ENCODE results near the gene C1orf174.
A peak's percentile ranks its signal among the peaks of the same experiment; 100 is the strongest.

C1orf174 gene

DNA sequence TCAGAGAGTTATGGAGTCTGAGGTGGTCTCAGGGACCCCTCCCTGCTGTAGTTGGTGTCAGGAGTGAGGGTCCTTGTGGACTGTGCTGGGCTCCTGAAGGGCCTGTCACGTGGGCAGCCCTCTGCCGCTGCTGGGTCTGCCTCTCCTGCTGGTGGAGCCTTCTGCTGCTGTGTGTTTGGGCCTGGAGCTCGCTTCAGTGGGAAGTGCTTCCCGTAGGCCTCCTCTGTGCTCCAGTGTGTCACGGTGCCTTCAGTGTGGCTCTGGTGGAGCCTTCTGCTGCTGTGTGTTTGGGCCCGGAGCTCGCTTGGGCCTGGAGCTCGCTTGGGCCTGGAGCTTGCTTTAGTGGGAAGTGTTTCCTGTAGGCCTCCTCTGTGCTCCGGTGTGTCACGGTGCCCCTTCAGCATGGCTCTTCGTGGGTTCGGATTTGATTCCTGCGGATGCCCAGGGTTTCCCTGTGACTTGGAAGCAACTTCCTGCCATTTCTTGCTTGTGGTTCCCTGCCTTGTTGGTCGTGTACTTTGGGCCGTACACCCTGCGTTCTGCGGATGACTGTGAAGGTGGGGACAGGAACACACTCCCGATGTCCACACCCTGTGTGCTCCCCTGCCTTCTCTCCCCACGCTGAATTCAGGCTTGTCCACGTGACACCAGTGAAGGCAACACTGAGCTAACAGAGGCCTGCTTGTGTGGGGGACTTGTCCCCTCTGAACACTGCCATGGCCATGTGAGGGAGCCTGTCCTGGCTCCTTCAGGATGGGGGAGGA lies 19.5 kb downstream of the C1orf174 start:
- no peak overlapping the region for H3K9ac ChIP-seq (ENCODE audit: low read depth, low read length, poor library complexity)
- WGBS, 2 donors (ENCODE audit: extremely low coverage in 2 of 2, insufficient read length in 2 of 2, insufficient replicate concordance in 1 of 2), result no CpG with 5 or more reads among the region's 20 CpGs
- no peak for DNase-seq (ENCODE audit: low spot score)
- peak overlapping the region in 1 of 2 donors; percentile 26 for H3K4me3 ChIP-seq (ENCODE audit: low read length in 2 of 2)
- H3K36me3 ChIP-seq (replicated peaks in 1 of 2; ENCODE audit: control insufficient read depth in 2 of 2, insufficient read depth in 2 of 2, low read length in 2 of 2), result peaks cover 0 to 18% of the 10 kb centered on the region in 2 donors
- H3K27ac ChIP-seq (replicated peaks; ENCODE audit: low read length), result no peak overlapping the region
- no peak overlapping the region for H3K14ac ChIP-seq (ENCODE audit: low read length)
- no peak overlapping the region for H3K18ac ChIP-seq (ENCODE audit: low read length)
- no peaks in the 10 kb centered on the region for H3K4me1 ChIP-seq (ENCODE audit: control insufficient read depth in 2 of 2, insufficient read depth in 1 of 2, low read depth in 1 of 2, low read length in 2 of 2)
- H4K91ac ChIP-seq (ENCODE audit: low read depth, low read length, poor library complexity), result no peak overlapping the region
- H3K9me3 ChIP-seq (replicated peaks in 1 of 2; ENCODE audit: control insufficient read depth in 2 of 2, insufficient read depth in 1 of 2, low read depth in 1 of 2, low read length in 2 of 2), result peaks cover 7 to 10% of the 10 kb centered on the region in 2 donors
- no peak overlapping the region for H2BK12ac ChIP-seq (ENCODE audit: low read length)
- no peaks in the 10 kb centered on the region for H3K79me1 ChIP-seq (ENCODE audit: low read depth, low read length)
- H2BK120ac ChIP-seq (ENCODE audit: low read depth, low read length), result no peak overlapping the region
- H4K8ac ChIP-seq (ENCODE audit: low read depth, low read length), result no peak overlapping the region
- H3K4ac ChIP-seq (ENCODE audit: low read length), result no peak overlapping the region
- no peak overlapping the region for H2AFZ ChIP-seq (ENCODE audit: low read length)
- no peak overlapping the region for H2BK15ac ChIP-seq (ENCODE audit: low read length)
- H2AK5ac ChIP-seq (ENCODE audit: low read depth, low read length), result no peak overlapping the region
- H3K4me2 ChIP-seq (ENCODE audit: insufficient read depth, low read length, poor library complexity, severe bottlenecking), result no peak overlapping the region
- no peak overlapping the region for H2BK5ac ChIP-seq (ENCODE audit: low read length)
- H3K23ac ChIP-seq (ENCODE audit: low read depth, low read length, poor library complexity), result peak overlapping the region; percentile 8
- H3K27me3 ChIP-seq (ENCODE audit: control insufficient read depth in 3 of 3, insufficient read depth in 3 of 3, low read depth in 1 of 3, low read length in 3 of 3), result no peaks in the 10 kb centered on the region

GRCh38 chr1:3879787-3880428 lies 20.2 kb downstream of the C1orf174 start:
- no peak overlapping the region for H2BK15ac ChIP-seq (ENCODE audit: low read length)
- no peak overlapping the region for H3K4ac ChIP-seq (ENCODE audit: low read length)
- H4K91ac ChIP-seq (ENCODE audit: low read depth, low read length, poor library complexity), result no peak overlapping the region
- no peak overlapping the region for H3K4me2 ChIP-seq (ENCODE audit: insufficient read depth, low read length, poor library complexity, severe bottlenecking)
- no peaks in the 10 kb centered on the region for H3K4me1 ChIP-seq (ENCODE audit: control insufficient read depth in 2 of 2, insufficient read depth in 1 of 2, low read depth in 1 of 2, low read length in 2 of 2)
- no peak overlapping the region for H3K27ac ChIP-seq (replicated peaks; ENCODE audit: low read length)
- H3K9me3 ChIP-seq (replicated peaks in 1 of 2; ENCODE audit: control insufficient read depth in 2 of 2, insufficient read depth in 1 of 2, low read depth in 1 of 2, low read length in 2 of 2), result peaks cover 7 to 10% of the 10 kb centered on the region in 2 donors
- H3K9ac ChIP-seq (ENCODE audit: low read depth, low read length, poor library complexity), result no peak overlapping the region
- no peak overlapping the region for H2AK5ac ChIP-seq (ENCODE audit: low read depth, low read length)
- no peak overlapping the region for H3K18ac ChIP-seq (ENCODE audit: low read length)
- peaks cover 0 to 14% of the 10 kb centered on the region in 2 donors for H3K36me3 ChIP-seq (replicated peaks in 1 of 2; ENCODE audit: control insufficient read depth in 2 of 2, insufficient read depth in 2 of 2, low read length in 2 of 2)
- H2BK5ac ChIP-seq (ENCODE audit: low read length), result no peak overlapping the region
- no peak overlapping the region for H4K8ac ChIP-seq (ENCODE audit: low read depth, low read length)
- no peak overlapping the region for H2AFZ ChIP-seq (ENCODE audit: low read length)
- no peaks in the 10 kb centered on the region for H3K79me1 ChIP-seq (ENCODE audit: low read depth, low read length)
- DNase-seq (ENCODE audit: low spot score), result no peak
- H2BK120ac ChIP-seq (ENCODE audit: low read depth, low read length), result no peak overlapping the region
- H3K14ac ChIP-seq (ENCODE audit: low read length), result no peak overlapping the region
- WGBS, 2 donors (ENCODE audit: extremely low coverage in 2 of 2, insufficient read length in 2 of 2, insufficient replicate concordance in 1 of 2), result no CpG with 5 or more reads among the region's 9 CpGs
- H3K27me3 ChIP-seq (ENCODE audit: control insufficient read depth in 3 of 3, insufficient read depth in 3 of 3, low read depth in 1 of 3, low read length in 3 of 3), result no peaks in the 10 kb centered on the region
- no peak overlapping the region for H3K23ac ChIP-seq (ENCODE audit: low read depth, low read length, poor library complexity)
- no peak overlapping the region for H3K4me3 ChIP-seq (ENCODE audit: low read length in 2 of 2)
- H2BK12ac ChIP-seq (ENCODE audit: low read length), result no peak overlapping the region

GRCh38 chr1:3879099-3879498 lies 21.0 kb downstream of the C1orf174 start:
- no peak overlapping the region for H3K27ac ChIP-seq (replicated peaks; ENCODE audit: low read length)
- H2AK5ac ChIP-seq (ENCODE audit: low read depth, low read length), result no peak overlapping the region
- DNase-seq (ENCODE audit: low spot score), result no peak
- H3K23ac ChIP-seq (ENCODE audit: low read depth, low read length, poor library complexity), result no peak overlapping the region
- H3K79me1 ChIP-seq (ENCODE audit: low read depth, low read length), result no peaks in the 10 kb centered on the region
- H2BK12ac ChIP-seq (ENCODE audit: low read length), result no peak overlapping the region
- H3K4me2 ChIP-seq (ENCODE audit: insufficient read depth, low read length, poor library complexity, severe bottlenecking), result no peak overlapping the region
- peaks cover 7 to 10% of the 10 kb centered on the region in 2 donors for H3K9me3 ChIP-seq (replicated peaks in 1 of 2; ENCODE audit: control insufficient read depth in 2 of 2, insufficient read depth in 1 of 2, low read depth in 1 of 2, low read length in 2 of 2)
- H3K36me3 ChIP-seq (replicated peaks in 1 of 2; ENCODE audit: control insufficient read depth in 2 of 2, insufficient read depth in 2 of 2, low read length in 2 of 2), result peaks cover 3 to 7% of the 10 kb centered on the region in 2 donors
- H3K9ac ChIP-seq (ENCODE audit: low read depth, low read length, poor library complexity), result no peak overlapping the region
- no peak overlapping the region for H3K4me3 ChIP-seq (ENCODE audit: low read length in 2 of 2)
- no peaks in the 10 kb centered on the region for H3K27me3 ChIP-seq (ENCODE audit: control insufficient read depth in 3 of 3, insufficient read depth in 3 of 3, low read depth in 1 of 3, low read length in 3 of 3)
- no peak overlapping the region for H2BK120ac ChIP-seq (ENCODE audit: low read depth, low read length)
- H3K14ac ChIP-seq (ENCODE audit: low read length), result no peak overlapping the region
- H4K91ac ChIP-seq (ENCODE audit: low read depth, low read length, poor library complexity), result no peak overlapping the region
- WGBS, 2 donors (ENCODE audit: extremely low coverage in 2 of 2, insufficient read length in 2 of 2, insufficient replicate concordance in 1 of 2), result no CpG with 5 or more reads among the region's 7 CpGs
- H3K4me1 ChIP-seq (ENCODE audit: control insufficient read depth in 2 of 2, insufficient read depth in 1 of 2, low read depth in 1 of 2, low read length in 2 of 2), result no peaks in the 10 kb centered on the region
- no peak overlapping the region for H2BK5ac ChIP-seq (ENCODE audit: low read length)
- H3K4ac ChIP-seq (ENCODE audit: low read length), result no peak overlapping the region
- no peak overlapping the region for H2AFZ ChIP-seq (ENCODE audit: low read length)
- H4K8ac ChIP-seq (ENCODE audit: low read depth, low read length), result no peak overlapping the region
- no peak overlapping the region for H3K18ac ChIP-seq (ENCODE audit: low read length)
- no peak overlapping the region for H2BK15ac ChIP-seq (ENCODE audit: low read length)

DNA sequence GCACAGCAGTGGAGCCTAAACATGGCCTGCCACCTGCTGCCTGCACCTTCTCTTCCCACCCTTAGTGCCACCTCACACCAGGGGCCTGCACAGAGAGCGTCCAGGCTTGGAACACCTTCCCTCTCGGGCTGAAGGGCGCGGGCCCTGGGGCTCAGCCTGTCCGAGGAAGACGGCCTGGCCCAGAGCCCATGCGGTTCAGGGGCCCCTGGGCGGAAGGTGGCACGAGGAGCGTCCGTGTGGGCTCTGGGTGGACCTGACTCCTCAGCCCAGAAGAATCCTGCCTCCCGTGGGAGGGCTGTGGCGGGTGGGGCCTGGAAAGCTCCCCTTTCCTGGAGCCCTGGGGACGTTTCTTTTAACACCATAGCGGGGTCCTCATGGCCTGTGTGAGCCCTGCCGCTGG lies 23.4 kb downstream of the C1orf174 start:
- no peak overlapping the region for H4K91ac ChIP-seq (ENCODE audit: low read depth, low read length, poor library complexity)
- H3K4me1 ChIP-seq (ENCODE audit: control insufficient read depth in 2 of 2, insufficient read depth in 1 of 2, low read depth in 1 of 2, low read length in 2 of 2), result no peaks in the 10 kb centered on the region
- no peak overlapping the region for H3K4me2 ChIP-seq (ENCODE audit: insufficient read depth, low read length, poor library complexity, severe bottlenecking)
- H3K14ac ChIP-seq (ENCODE audit: low read length), result no peak overlapping the region
- peaks cover 7 to 10% of the 10 kb centered on the region in 2 donors for H3K9me3 ChIP-seq (replicated peaks in 1 of 2; ENCODE audit: control insufficient read depth in 2 of 2, insufficient read depth in 1 of 2, low read depth in 1 of 2, low read length in 2 of 2)
- no peak overlapping the region for H2AFZ ChIP-seq (ENCODE audit: low read length)
- no peak overlapping the region for H3K27ac ChIP-seq (replicated peaks; ENCODE audit: low read length)
- no peak overlapping the region for H2AK5ac ChIP-seq (ENCODE audit: low read depth, low read length)
- no peak overlapping the region for H2BK15ac ChIP-seq (ENCODE audit: low read length)
- H3K18ac ChIP-seq (ENCODE audit: low read length), result no peak overlapping the region
- H3K4ac ChIP-seq (ENCODE audit: low read length), result no peak overlapping the region
- H2BK120ac ChIP-seq (ENCODE audit: low read depth, low read length), result no peak overlapping the region
- no peaks in the 10 kb centered on the region for H3K79me1 ChIP-seq (ENCODE audit: low read depth, low read length)
- peaks cover 5 to 13% of the 10 kb centered on the region in 2 donors for H3K36me3 ChIP-seq (replicated peaks in 1 of 2; ENCODE audit: control insufficient read depth in 2 of 2, insufficient read depth in 2 of 2, low read length in 2 of 2)
- H2BK12ac ChIP-seq (ENCODE audit: low read length), result no peak overlapping the region
- H2BK5ac ChIP-seq (ENCODE audit: low read length), result no peak overlapping the region
- WGBS, 2 donors (ENCODE audit: extremely low coverage in 2 of 2, insufficient read length in 2 of 2, insufficient replicate concordance in 1 of 2), result no CpG with 5 or more reads among the region's 16 CpGs
- H3K9ac ChIP-seq (ENCODE audit: low read depth, low read length, poor library complexity), result no peak overlapping the region
- no peak overlapping the region for H4K8ac ChIP-seq (ENCODE audit: low read depth, low read length)
- no peaks in the 10 kb centered on the region for H3K27me3 ChIP-seq (ENCODE audit: control insufficient read depth in 3 of 3, insufficient read depth in 3 of 3, low read depth in 1 of 3, low read length in 3 of 3)
- no peak overlapping the region for H3K23ac ChIP-seq (ENCODE audit: low read depth, low read length, poor library complexity)
- no peak for DNase-seq (ENCODE audit: low spot score)
- no peak overlapping the region for H3K4me3 ChIP-seq (ENCODE audit: low read length in 2 of 2)
